BLaER1 (cell line): Measurements from ENCODE around the gene TWIST1.
A peak's percentile ranks its signal among the peaks of the same experiment; 100 is the strongest.

Source experiments
- H3K27ac ChIP-seq: shearing (Covaris generic); formaldehyde crosslinking; 2 replicates; pipeline ENCODE4 v1.8.1; 2022
- H3K27me3 ChIP-seq: shearing (Covaris generic); formaldehyde crosslinking; 2 replicates; pipeline ENCODE4 v1.8.1; 2022
- H3K36me3 ChIP-seq: shearing (Covaris generic); formaldehyde crosslinking; 2 replicates; pipeline ENCODE4 v1.8.1; 2022
- H3K4me1 ChIP-seq: shearing (Covaris generic); formaldehyde crosslinking; 2 replicates; pipeline ENCODE4 v1.8.1; 2022
- H3K4me2 ChIP-seq: shearing (Covaris generic); formaldehyde crosslinking; 2 replicates; pipeline ENCODE4 v1.8.1; 2022
- H3K4me3 ChIP-seq: shearing (Covaris generic); formaldehyde crosslinking; 2 replicates; pipeline ENCODE4 v1.8.1; 2022
- H3K9ac ChIP-seq: shearing (Covaris generic); formaldehyde crosslinking; 2 replicates; pipeline ENCODE4 v1.8.1; 2022
- H3K9me3 ChIP-seq: shearing (Covaris generic); formaldehyde crosslinking; 2 replicates; pipeline ENCODE4 v1.8.1; 2022
- H4K20me1 ChIP-seq: shearing (Covaris generic); formaldehyde crosslinking; 2 replicates; pipeline ENCODE4 v1.8.1; 2022
- Cebpa-rat ChIP-seq: shearing (Covaris generic); IDR thresholded peaks from 2 replicates; pipeline ENCODE4 v1.8.1; 2022

TWIST1 gene

DNA sequence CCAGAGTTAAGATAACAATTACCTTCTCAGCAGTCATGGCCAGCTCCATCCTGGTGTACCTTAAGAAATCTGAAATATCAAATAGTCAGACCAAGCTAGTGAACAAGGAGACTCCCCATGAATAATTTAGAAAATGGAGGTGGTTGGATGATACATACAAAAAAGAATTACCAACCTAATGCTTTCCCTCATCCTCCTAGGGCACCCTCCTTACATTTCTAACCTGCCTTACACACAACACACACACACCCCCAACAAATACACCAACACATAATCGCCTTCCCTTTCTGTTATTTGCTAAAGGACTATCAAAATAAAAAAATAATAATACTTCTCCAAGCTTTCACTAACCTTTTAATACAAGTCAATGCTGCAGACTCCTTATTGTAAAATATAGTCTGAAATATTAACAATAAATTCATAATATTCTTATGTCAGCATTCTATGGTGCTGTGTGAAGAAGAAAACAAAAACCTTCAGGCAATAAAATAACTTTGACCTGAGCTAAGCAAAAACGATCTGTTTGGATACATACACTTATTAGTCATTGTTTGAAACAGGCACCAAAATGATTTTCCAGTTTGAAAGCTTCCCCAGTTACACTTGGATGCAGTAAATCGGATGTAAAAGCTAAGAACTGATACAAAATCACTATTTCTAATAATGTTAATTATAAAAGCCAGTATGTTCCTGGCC lies 3.4 kb downstream of the TWIST1 start:
- Histone ChIP-seq H3K4me3 (no peak overlapping the region), H3K9ac (no peak overlapping the region), H3K27me3 (peaks cover 100% of the 10 kb centered on the region), H3K4me1 (peaks cover 11% of the 10 kb centered on the region; the same call in 1 of the 2 replicates), H4K20me1 (peaks cover 96% of the 10 kb centered on the region), H3K36me3 (no peaks in the 10 kb centered on the region), H3K27ac (no peak overlapping the region), H3K4me2 (no peak overlapping the region), H3K9me3 (peaks cover 13% of the 10 kb centered on the region)
- no peak for TF ChIP-seq Cebpa-rat

DNA sequence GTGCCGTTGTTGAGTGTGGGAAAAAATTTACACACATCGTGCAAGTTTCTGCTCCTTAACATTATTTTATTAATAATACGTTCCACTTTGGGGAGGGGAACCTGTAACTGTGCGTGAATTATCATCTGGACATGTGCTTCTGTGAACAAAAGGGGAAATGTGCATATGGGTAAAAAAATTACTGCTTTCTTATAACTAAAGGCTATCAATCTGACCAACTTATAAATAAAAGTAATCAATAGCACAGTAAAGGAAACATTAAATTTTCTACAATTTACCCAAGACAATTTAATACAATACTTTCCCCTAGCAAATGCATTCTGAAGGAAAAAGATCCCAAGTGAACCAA lies 4.5 kb downstream of the TWIST1 start:
- H4K20me1 ChIP-seq: peaks cover 97% of the 10 kb centered on the region
- no peak overlapping the region for H3K27ac ChIP-seq
- H3K9ac ChIP-seq: no peak overlapping the region
- no peaks in the 10 kb centered on the region for H3K36me3 ChIP-seq
- peaks cover 100% of the 10 kb centered on the region for H3K27me3 ChIP-seq
- H3K4me2 ChIP-seq: no peak overlapping the region
- H3K9me3 ChIP-seq: peaks cover 19% of the 10 kb centered on the region
- no peak overlapping the region for H3K4me3 ChIP-seq
- peaks cover 11% of the 10 kb centered on the region; the same call in 1 of the 2 replicates for H3K4me1 ChIP-seq
- TF ChIP-seq Cebpa-rat: no peak

DNA sequence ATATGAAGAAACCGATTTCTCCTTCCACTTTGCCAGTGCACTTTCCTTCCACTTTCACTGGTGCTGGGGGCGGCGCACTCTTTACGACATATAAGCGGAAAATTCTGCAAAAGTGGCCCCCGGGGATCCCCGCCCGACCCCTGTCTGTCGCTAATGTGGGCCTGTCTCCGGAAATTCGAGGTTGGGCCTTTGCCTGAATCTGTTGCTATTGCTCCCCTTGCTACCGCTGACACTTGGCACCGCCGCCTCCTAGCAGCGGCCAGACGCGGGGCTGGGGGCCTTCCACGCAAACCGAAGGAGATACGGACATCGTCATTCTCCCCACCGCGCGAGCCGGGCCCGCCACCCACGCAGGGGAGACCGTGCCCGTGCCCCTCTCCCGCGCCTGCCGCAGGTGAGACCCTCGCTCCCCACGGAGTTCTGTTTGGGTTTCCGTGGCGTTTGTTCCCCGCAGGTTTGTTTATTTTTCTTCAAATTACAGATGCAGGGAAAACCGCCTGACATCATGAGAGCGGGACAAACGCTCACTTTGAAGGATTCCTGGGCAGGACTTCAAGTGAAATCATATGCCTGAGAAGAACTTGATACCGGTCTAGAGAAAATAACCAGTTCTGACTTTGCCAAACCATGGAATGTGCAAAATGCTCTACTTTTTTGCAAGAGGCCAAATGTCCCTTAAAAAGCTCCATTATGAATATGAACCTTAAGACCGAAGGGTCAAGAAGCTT lies 5.0 kb downstream of the TWIST1 start:
- H3K4me2 ChIP-seq: no peak overlapping the region
- H3K4me1 ChIP-seq: peaks cover 11% of the 10 kb centered on the region; the same call in 1 of the 2 replicates
- no peak overlapping the region for H3K4me3 ChIP-seq
- no peaks in the 10 kb centered on the region for H3K36me3 ChIP-seq
- H3K9ac ChIP-seq: no peak overlapping the region
- peaks cover 100% of the 10 kb centered on the region for H3K27me3 ChIP-seq
- TF ChIP-seq Cebpa-rat: no peak
- H4K20me1 ChIP-seq: peaks cover 98% of the 10 kb centered on the region
- no peak overlapping the region for H3K27ac ChIP-seq
- peaks cover 21% of the 10 kb centered on the region for H3K9me3 ChIP-seq

- H3K27me3 ChIP-seq: peaks cover 100% of the 10 kb centered on the region
- H3K27ac ChIP-seq: no peak overlapping the region
- TF ChIP-seq Cebpa-rat: no peak
- H3K4me1 ChIP-seq: peaks cover 7% of the 10 kb centered on the region; the same call in 1 of the 2 replicates
- H3K36me3 ChIP-seq: no peaks in the 10 kb centered on the region
- H4K20me1 ChIP-seq: peaks cover 100% of the 10 kb centered on the region
- no peak overlapping the region for H3K4me3 ChIP-seq
- H3K9ac ChIP-seq: no peak overlapping the region
- H3K4me2 ChIP-seq: no peak overlapping the region
- H3K9me3 ChIP-seq: peaks cover 16% of the 10 kb centered on the region
Observed at GRCh38 chr7:19111474-19112273, 5.8 kb downstream of the TWIST1 start.

DNA sequence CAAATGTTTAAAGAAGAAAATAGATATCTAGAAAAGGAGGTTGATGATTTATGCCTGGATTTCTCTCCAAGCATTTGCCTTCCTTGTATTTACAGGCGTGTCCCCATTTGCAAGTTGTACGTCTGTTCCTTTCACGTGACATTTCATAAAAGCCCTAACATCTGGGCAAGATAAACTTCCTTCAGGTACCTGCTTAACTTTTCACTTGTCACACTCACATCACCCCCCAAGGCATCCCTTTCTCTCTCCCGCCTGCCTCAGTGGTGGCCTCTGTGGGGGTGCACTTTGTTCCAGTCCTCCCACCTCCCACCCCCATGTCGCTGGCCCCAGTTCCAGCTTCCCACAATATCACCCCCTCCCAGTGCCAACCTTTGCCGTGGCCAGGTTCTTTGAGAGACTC lies 6.7 kb downstream of the TWIST1 start:
- no peaks in the 10 kb centered on the region for H3K36me3 ChIP-seq
- H3K4me2 ChIP-seq: no peak overlapping the region
- H3K27me3 ChIP-seq: peaks cover 100% of the 10 kb centered on the region
- H3K4me1 ChIP-seq: no peaks in the 10 kb centered on the region
- no peak overlapping the region for H3K9ac ChIP-seq
- no peak overlapping the region for H3K4me3 ChIP-seq
- H3K27ac ChIP-seq: no peak overlapping the region
- no peak for TF ChIP-seq Cebpa-rat
- peaks cover 100% of the 10 kb centered on the region for H4K20me1 ChIP-seq
- 0 out of 2 replicates have a peak, but pooled peaks cover 11% of the 10 kb centered on the region for H3K9me3 ChIP-seq

DNA sequence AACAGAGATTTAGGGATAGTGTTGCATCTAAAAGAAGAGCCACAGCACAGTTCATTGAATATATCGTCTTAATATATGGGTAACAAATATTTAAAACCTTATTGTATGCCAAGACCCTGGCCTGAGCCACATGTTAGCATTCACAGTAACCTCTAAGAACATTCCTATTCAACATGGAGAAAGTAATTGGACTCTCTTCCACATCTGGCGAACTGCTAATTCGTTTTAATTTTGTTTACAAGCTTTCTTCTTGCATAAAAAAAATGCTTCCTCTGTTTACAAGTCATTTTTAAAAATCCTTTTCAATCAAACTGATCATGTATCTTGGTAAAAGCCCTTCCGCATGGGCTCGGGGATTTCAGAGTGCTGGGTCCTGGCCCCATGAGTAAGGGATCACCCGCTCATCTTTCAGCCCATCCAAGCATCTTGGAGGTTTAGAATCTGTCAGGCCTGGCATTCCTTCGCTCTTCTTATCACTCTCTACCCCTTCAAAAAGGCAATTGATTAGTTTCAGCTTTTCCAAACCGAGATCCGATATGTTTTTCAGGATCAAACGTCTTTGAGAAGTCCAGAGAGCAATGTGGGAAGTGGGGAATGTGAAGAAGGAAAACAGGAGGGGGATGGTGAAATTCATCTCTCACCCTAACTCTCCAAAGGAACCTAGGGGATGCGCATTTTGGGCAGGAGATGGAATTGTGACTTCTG lies 7.3 kb downstream of the TWIST1 start:
- no peaks in the 10 kb centered on the region for H3K36me3 ChIP-seq
- no peaks in the 10 kb centered on the region for H3K4me1 ChIP-seq
- H3K9ac ChIP-seq: no peak overlapping the region
- H3K4me2 ChIP-seq: no peak overlapping the region
- H4K20me1 ChIP-seq: peaks cover 98% of the 10 kb centered on the region
- peaks cover 100% of the 10 kb centered on the region for H3K27me3 ChIP-seq
- no peak for TF ChIP-seq Cebpa-rat
- no peak overlapping the region for H3K27ac ChIP-seq
- H3K9me3 ChIP-seq: peaks cover 12% of the 10 kb centered on the region; the same call in 1 of the 2 replicates
- H3K4me3 ChIP-seq: no peak overlapping the region

- Histone ChIP-seq H3K9me3 (peaks cover 14% of the 10 kb centered on the region; the same call in 1 of the 2 replicates), H3K4me3 (no peak overlapping the region), H4K20me1 (peaks cover 92% of the 10 kb centered on the region), H3K27ac (no peak overlapping the region), H3K36me3 (no peaks in the 10 kb centered on the region), H3K9ac (no peak overlapping the region), H3K4me1 (no peaks in the 10 kb centered on the region), H3K27me3 (peaks cover 100% of the 10 kb centered on the region), H3K4me2 (no peak overlapping the region)
- no peak for TF ChIP-seq Cebpa-rat
Observed at GRCh38 chr7:19109000-19109946, 8.2 kb downstream of the TWIST1 start.

- no peaks in the 10 kb centered on the region for H3K4me1 ChIP-seq
- peaks cover 75% of the 10 kb centered on the region for H4K20me1 ChIP-seq
- H3K4me2 ChIP-seq: peak overlapping the region; percentile 38
- TF ChIP-seq Cebpa-rat: no peak
- no peak overlapping the region for H3K27ac ChIP-seq
- H3K9ac ChIP-seq: no peak overlapping the region
- H3K9me3 ChIP-seq: peaks cover 14% of the 10 kb centered on the region; the same call in 1 of the 2 replicates
- no peak overlapping the region for H3K4me3 ChIP-seq
- H3K36me3 ChIP-seq: no peaks in the 10 kb centered on the region
- H3K27me3 ChIP-seq: peaks cover 91% of the 10 kb centered on the region
Observed at GRCh38 chr7:19107356-19108146, 9.9 kb downstream of the TWIST1 start.
